Natural killer cell (primary cell): ENCODE results near the gene TUBD1. TPM values are rescaled to one million over a fixed set of nuclear protein-coding genes. Genes with fewer than 3 reads are reported as not detected.

ENCODE experiments used
- ATAC-seq, 3 donors: fragments of 150-1000 bp in 2 of 3; fragments of 200-7000 bp in 1 of 3; cut with Tn5 transposase; 1 replicate in 1 of 3; 2 replicates in 2 of 3; pipeline ENCODE4 v1.10.0; 2021; ENCODE audit warnings: mild to moderate bottlenecking in 2 of 3, moderate library complexity in 2 of 3
- DNase-seq, 2 donors: peaks; one replicate each; pipeline versions ENCODE4 v3.0.0 to v3.0.0-alpha.2; 2013 to 2021; ENCODE audit warnings: mixed read lengths in 1 of 2
- H3K27ac ChIP-seq: one replicate; pipeline ENCODE4 v1.5.1; 2013; ENCODE audit warnings: mild to moderate bottlenecking, low read length
- H3K27me3 ChIP-seq: one replicate; pipeline ENCODE4 v1.6.1; 2013; ENCODE audit warnings: low read length; ENCODE audit not compliant: control insufficient read depth, insufficient read depth
- H3K36me3 ChIP-seq: one replicate; pipeline ENCODE4 v1.6.1; 2013; ENCODE audit warnings: low read length; ENCODE audit not compliant: control insufficient read depth, insufficient read depth
- H3K4me1 ChIP-seq: one replicate; pipeline ENCODE4 v1.6.1; 2013; ENCODE audit warnings: low read length; ENCODE audit not compliant: control insufficient read depth, insufficient read depth
- H3K4me3 ChIP-seq: one replicate; pipeline ENCODE4 v1.5.1; 2013; ENCODE audit warnings: low read length
- H3K9me3 ChIP-seq: one replicate; pipeline ENCODE4 v1.6.1; 2013; ENCODE audit warnings: low read length; ENCODE audit not compliant: control insufficient read depth, insufficient read depth
- H3K27ac Mint-ChIP-seq, 2 donors: one replicate each; pipeline ENCODE4 v1.8.0; 2022; ENCODE audit warnings: mild to moderate bottlenecking in 2 of 2, mixed read lengths in 2 of 2, moderate library complexity in 1 of 2
- H3K27me3 Mint-ChIP-seq, 2 donors: one replicate each; pipeline ENCODE4 v1.8.0; 2022; ENCODE audit warnings: low read depth in 2 of 2, mixed read lengths in 2 of 2
- H3K36me3 Mint-ChIP-seq: one replicate; pipeline ENCODE4 v1.8.0; 2022; ENCODE audit warnings: mixed read lengths
- H3K4me1 Mint-ChIP-seq, 2 donors: one replicate each; pipeline ENCODE4 v1.8.0; 2022; ENCODE audit warnings: mixed read lengths in 2 of 2
- H3K4me3 Mint-ChIP-seq: one replicate; pipeline ENCODE4 v1.8.0; 2022; ENCODE audit warnings: mild to moderate bottlenecking, moderate library complexity, mixed read lengths
- H3K9me3 Mint-ChIP-seq, 2 donors: one replicate each; pipeline ENCODE4 v1.8.0; 2022; ENCODE audit warnings: mixed read lengths in 2 of 2
- CTCF ChIP-seq: fragments of 200-600 bp; IDR thresholded peaks from one replicate; pipeline ENCODE4 v1.8.0; 2022; ENCODE audit warnings: antibody characterized with exemption
- WGBS: methylation state at CpG from one replicate; pipeline ENCODE4 v1.1.7; 2013; ENCODE audit warnings: missing lambda C conversion rate; ENCODE audit not compliant: insufficient coverage; 5-methylcytosine and 5-hydroxymethylcytosine counted together
- intact Hi-C: fragments of 100-400 bp; cut with micrococcal nuclease; formaldehyde crosslinking; loops from one replicate; pipeline ENCODE4 v1.14.2; 2022
- total RNA-seq, 4 donors: library from RNA; stranded (reverse); fragments of 120-200 nt in 1 of 4; gene quantifications; one replicate each; pipeline versions ENCODE4 v1.2.3 to v1.2.4, GENCODE V29; 2013 to 2022

The TUBD1 gene
- total RNA-seq, 3 donors from 2014 or later (not counting 1 experiment from before 2014, with no cell fraction given) = 8.4 to 9.0 (median 8.4) TPM

DNA sequence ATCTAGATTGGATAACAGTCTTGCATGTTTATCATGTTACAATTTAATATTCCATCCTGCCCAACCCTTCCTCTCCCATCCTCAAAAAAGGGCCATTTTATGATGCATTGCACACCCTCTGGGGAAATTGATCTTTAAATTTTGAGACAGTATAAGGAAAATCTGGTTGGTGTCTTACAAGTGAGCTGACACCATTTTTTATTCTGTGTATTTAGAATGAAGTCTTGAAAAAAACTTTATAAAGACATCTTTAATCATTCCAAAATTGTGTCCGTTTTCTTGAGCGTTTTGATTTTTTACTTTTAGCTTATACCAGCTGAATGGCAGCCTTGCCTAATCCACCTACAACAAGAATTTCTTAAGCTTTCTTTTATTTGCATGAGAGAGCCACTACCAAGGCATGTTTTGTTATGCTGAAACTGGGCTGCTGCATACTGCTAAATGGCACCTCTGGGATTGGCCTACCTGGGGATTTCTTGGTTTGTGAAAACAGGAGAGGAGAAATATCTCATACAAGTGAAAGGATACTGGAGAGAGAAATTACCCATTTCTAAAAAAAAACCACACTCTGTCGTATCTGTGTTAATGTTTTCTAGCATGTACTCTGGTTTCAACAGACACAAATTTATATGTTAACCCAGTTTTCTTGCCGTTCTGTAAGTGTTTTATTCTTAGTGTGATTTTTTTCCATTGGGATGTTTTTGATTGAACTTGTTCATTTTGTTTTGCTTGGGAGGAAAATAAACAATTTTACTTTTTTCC is 52.2 kb downstream of the TUBD1 start:
- Mint-ChIP-seq H3K4me3 (peak overlapping the region; percentile 69), H3K9me3 (no peaks in the 10 kb centered on the region), H3K4me1 (peaks cover 45 to 48% of the 10 kb centered on the region in 2 donors), H3K36me3 (peaks cover 14% of the 10 kb centered on the region), H3K27me3 (no peaks in the 10 kb centered on the region), H3K27ac (peak overlapping the region; percentile 89 to 99)
- TF ChIP-seq CTCF = no peak
- Histone ChIP-seq H3K9me3 (no peaks in the 10 kb centered on the region), H3K4me1 (peaks cover 19% of the 10 kb centered on the region), H3K4me3 (peak overlapping the region; percentile 65), H3K36me3 (peaks cover 9% of the 10 kb centered on the region), H3K27me3 (no peaks in the 10 kb centered on the region), H3K27ac (peak overlapping the region; percentile 19)
- peak in 1 of 2 donors; percentile 58 for DNase-seq
- intact Hi-C loops = no loop called here
- WGBS = 74% methylated on average over 2 of the region's 4 CpGs
- ATAC-seq = no peak

DNA sequence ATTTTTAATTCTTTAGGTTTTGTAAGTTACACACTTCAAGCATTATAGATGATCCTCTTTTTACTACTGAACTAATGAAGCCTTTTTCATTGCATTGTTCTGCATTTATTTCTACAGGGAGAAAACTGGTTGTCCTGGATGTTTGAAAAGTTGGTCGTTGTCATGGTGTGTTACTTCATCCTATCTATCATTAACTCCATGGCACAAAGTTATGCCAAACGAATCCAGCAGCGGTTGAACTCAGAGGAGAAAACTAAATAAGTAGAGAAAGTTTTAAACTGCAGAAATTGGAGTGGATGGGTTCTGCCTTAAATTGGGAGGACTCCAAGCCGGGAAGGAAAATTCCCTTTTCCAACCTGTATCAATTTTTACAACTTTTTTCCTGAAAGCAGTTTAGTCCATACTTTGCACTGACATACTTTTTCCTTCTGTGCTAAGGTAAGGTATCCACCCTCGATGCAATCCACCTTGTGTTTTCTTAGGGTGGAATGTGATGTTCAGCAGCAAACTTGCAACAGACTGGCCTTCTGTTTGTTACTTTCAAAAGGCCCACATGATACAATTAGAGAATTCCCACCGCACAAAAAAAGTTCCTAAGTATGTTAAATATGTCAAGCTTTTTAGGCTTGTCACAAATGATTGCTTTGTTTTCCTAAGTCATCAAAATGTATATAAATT is 53.0 kb downstream of the TUBD1 start:
- Histone ChIP-seq H3K36me3 (peaks cover 9% of the 10 kb centered on the region), H3K4me3 (peak overlapping the region; percentile 65)
- H3K27me3 Mint-ChIP-seq = no peaks in the 10 kb centered on the region

GRCh38 chr17:59838052-59838916 is 54.5 kb downstream of the TUBD1 start:
- Histone ChIP-seq H3K4me1 (peaks cover 15% of the 10 kb centered on the region), H3K4me3 (peak overlapping the region; percentile 65), H3K27ac (peak overlapping the region; percentile 87), H3K9me3 (no peaks in the 10 kb centered on the region), H3K36me3 (peaks cover 9% of the 10 kb centered on the region), H3K27me3 (no peaks in the 10 kb centered on the region)
- Mint-ChIP-seq H3K27me3 (no peaks in the 10 kb centered on the region), H3K4me1 (peaks cover 45 to 48% of the 10 kb centered on the region in 2 donors), H3K4me3 (peak overlapping the region; percentile 98), H3K9me3 (no peaks in the 10 kb centered on the region), H3K27ac (peak overlapping the region; percentile 89 to 99), H3K36me3 (peaks cover 14% of the 10 kb centered on the region)
- peak in 1 of 3 donors; percentile 6 for ATAC-seq
- WGBS = 32% methylated on average over 8 of the region's 8 CpGs
- no peak for TF ChIP-seq CTCF
- peak in 1 of 2 donors; percentile 62 for DNase-seq
- intact Hi-C loops = loop anchor here (5.0 kb wide), 1 partner anchor 86 kb away; no protein-coding TSS in a partner anchor

More for the DNA sequence above, 53.0 kb downstream of the TUBD1 start:
- Mint-ChIP-seq H3K9me3 (no peaks in the 10 kb centered on the region), H3K27ac (peak overlapping the region; percentile 89 to 99), H3K4me3 (peak overlapping the region; percentile 98), H3K4me1 (peaks cover 45 to 48% of the 10 kb centered on the region in 2 donors), H3K36me3 (peaks cover 14% of the 10 kb centered on the region)
- TF ChIP-seq CTCF = no peak
- no peak for ATAC-seq
- H3K27ac ChIP-seq = peak overlapping the region; percentile 87
- peak in 1 of 2 donors; percentile 32 for DNase-seq
- no peaks in the 10 kb centered on the region for H3K9me3 ChIP-seq
- peaks cover 19% of the 10 kb centered on the region for H3K4me1 ChIP-seq
- 40% methylated on average over 1 of the region's 6 CpGs for WGBS
- no peaks in the 10 kb centered on the region for H3K27me3 ChIP-seq
- intact Hi-C loops = loop anchor here (5.0 kb wide), 1 partner anchor 87 kb away; no protein-coding TSS in a partner anchor
